SKM-1 treated with dmso at 0.1 percent for 144 hours (cell line): Measurements from ENCODE around the gene TMEM106C.

Experiments used
- DNase-seq: peaks from one replicate; lab custom pipeline; 2025; ENCODE audit not compliant: unreplicated experiment; lab: John Stamatoyannopoulos, UW

Gene TMEM106C

GRCh38 chr12:47979166-47979565, 15.8 kb downstream of the TMEM106C start:
- no peak for DNase-seq

GRCh38 chr12:47979686-47980085, 16.3 kb downstream of the TMEM106C start:
- DNase-seq, result no peak

- no peak for DNase-seq
Measured at GRCh38 chr12:47980197-47980596, 16.8 kb downstream of the TMEM106C start.

- DNase-seq, result no peak
Measured at GRCh38 chr12:47980779-47981495, 17.5 kb downstream of the TMEM106C start.

GRCh38 chr12:47981496-47982260, 18.3 kb downstream of the TMEM106C start:
- no peak for DNase-seq

- DNase-seq, result no peak
Measured at GRCh38 chr12:47982311-47982710, 18.9 kb downstream of the TMEM106C start.

GRCh38 chr12:47982770-47983169, 19.4 kb downstream of the TMEM106C start:
- no peak for DNase-seq

GRCh38 chr12:47983541-47984115, 20.2 kb downstream of the TMEM106C start:
- DNase-seq, result no peak

- no peak for DNase-seq
Measured at GRCh38 chr12:47984331-47984801, 21.0 kb downstream of the TMEM106C start.

GRCh38 chr12:47985596-47986290, 22.3 kb downstream of the TMEM106C start:
- no peak for DNase-seq

- no peak for DNase-seq
Measured at GRCh38 chr12:47986291-47986660, 22.9 kb downstream of the TMEM106C start.

GRCh38 chr12:47986832-47987231, 23.4 kb downstream of the TMEM106C start:
- DNase-seq, result no peak

GRCh38 chr12:47987411-47988072, 24.1 kb downstream of the TMEM106C start:
- DNase-seq, result no peak

GRCh38 chr12:47988073-47989022, 25.0 kb downstream of the TMEM106C start:
- DNase-seq, result no peak

GRCh38 chr12:47989023-47989417, 25.6 kb downstream of the TMEM106C start:
- no peak for DNase-seq

GRCh38 chr12:47989666-47990065, 26.3 kb downstream of the TMEM106C start:
- no peak for DNase-seq

GRCh38 chr12:47990351-47991105, 27.1 kb downstream of the TMEM106C start:
- DNase-seq, result peak; percentile 21

- DNase-seq, result no peak
Measured at GRCh38 chr12:47991106-47992061, 28.0 kb downstream of the TMEM106C start.
